Measurements from ENCODE around the gene HDGFL3. TPM values are rescaled to one million over a fixed set of nuclear protein-coding genes. Genes with fewer than 3 reads are reported as not detected.

HDGFL3 gene
- total RNA-seq, 1 experiment from 2014 or later, result 34.1 TPM

DNA sequence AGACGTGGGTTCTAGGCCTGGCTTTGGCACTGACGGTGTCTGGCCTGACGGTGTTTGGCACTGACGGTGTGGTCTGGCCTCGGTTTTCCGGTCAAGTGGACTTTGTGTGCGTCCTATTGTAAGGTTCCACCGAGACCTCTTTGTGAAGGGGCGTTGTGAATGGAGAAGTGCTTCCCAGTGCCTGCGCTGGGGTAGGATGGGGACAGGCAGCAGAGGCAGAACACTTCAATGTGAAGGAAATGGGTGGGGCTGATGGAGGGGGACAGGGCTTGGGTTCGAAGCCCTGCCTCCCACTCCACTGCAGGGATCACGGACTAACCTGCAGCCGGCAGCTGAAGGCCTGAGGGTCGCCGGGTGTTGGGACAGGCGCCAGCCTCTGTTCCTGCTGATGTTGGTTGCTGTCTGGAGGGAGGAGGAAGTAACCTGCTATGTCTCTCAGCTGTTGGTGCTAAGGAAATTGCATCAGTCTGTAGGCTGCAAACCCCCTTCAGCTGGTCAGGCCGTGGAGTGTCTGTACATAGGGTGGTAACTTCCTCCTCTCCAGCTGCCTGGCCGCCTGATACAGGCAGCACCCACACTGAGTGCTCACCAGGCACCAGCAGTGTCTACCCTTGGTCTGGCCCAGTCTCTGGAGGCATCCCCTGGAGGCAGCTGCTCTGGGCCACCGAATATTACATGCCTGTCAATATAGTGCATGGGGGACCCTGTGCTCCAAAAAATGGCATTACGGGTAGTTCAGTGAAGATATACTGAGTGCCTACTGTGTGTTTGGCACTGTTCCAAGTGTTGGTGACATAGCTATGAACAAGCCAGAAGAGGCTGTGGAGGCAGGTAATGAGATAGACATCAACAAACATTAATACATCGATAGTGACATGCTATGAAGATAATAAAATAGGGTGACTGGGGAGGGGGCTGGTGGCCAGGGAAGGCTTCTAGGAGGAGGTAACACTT is 99.1 kb downstream of the HDGFL3 start:
- ATAC-seq (peak; percentile 46), DNase-seq (ENCODE audit: low read depth, low spot score) (no peak)
- no peak overlapping the region for H3K4me3 ChIP-seq (ENCODE audit: low read depth in 2 of 2, low read length in 2 of 2)
- H3K27ac ChIP-seq (ENCODE audit: low read length), result no peak overlapping the region
- no peaks in the 10 kb centered on the region for H3K36me3 ChIP-seq (ENCODE audit: control insufficient read depth, insufficient read depth, low read length)
- H3K27me3 ChIP-seq (ENCODE audit: control insufficient read depth, insufficient read depth, low read length), result no peaks in the 10 kb centered on the region
- ChIA-PET CTCF (interaction anchor here (0.7 kb wide), 1 partner anchor 53 kb away, joined by 3 read pairs; no protein-coding TSS in a partner anchor), POLR2A (no interaction called here)
- intact Hi-C loops (cut with micrococcal nuclease; ENCODE audit: unreplicated experiment) (no loop called here), in situ Hi-C loops (cut with HindIII; ENCODE audit: low pct_unique_long_range_greater_than_20kb, low sequenced_read_pairs) (no loop called here)
- TF ChIP-seq SIN3A (IDR thresholded peaks at IDR 0.05; ENCODE audit: borderline replicate concordance, insufficient read depth, low read depth, low read length) (no peak), TCF7L2 (IDR thresholded peaks at IDR 0.05; ENCODE audit: low read depth, low read length) (no peak), POLR2AphosphoS5 (IDR thresholded peaks at IDR 0.05; ENCODE audit: low read depth, low read length) (no peak)
- TF ChIP-seq, protein P1, sequence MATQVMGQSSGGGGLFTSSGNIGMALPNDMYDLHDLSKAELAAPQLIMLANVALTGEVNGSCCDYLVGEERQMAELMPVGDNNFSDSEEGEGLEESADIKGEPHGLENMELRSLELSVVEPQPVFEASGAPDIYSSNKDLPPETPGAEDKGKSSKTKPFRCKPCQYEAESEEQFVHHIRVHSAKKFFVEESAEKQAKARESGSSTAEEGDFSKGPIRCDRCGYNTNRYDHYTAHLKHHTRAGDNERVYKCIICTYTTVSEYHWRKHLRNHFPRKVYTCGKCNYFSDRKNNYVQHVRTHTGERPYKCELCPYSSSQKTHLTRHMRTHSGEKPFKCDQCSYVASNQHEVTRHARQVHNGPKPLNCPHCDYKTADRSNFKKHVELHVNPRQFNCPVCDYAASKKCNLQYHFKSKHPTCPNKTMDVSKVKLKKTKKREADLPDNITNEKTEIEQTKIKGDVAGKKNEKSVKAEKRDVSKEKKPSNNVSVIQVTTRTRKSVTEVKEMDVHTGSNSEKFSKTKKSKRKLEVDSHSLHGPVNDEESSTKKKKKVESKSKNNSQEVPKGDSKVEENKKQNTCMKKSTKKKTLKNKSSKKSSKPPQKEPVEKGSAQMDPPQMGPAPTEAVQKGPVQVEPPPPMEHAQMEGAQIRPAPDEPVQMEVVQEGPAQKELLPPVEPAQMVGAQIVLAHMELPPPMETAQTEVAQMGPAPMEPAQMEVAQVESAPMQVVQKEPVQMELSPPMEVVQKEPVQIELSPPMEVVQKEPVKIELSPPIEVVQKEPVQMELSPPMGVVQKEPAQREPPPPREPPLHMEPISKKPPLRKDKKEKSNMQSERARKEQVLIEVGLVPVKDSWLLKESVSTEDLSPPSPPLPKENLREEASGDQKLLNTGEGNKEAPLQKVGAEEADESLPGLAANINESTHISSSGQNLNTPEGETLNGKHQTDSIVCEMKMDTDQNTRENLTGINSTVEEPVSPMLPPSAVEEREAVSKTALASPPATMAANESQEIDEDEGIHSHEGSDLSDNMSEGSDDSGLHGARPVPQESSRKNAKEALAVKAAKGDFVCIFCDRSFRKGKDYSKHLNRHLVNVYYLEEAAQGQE (IDR thresholded peaks at IDR 0.05; ENCODE audit: insufficient read depth in 1 of 2, low read depth in 2 of 2, low read length in 1 of 2), result no peak
- TF ChIP-seq, protein P2, sequence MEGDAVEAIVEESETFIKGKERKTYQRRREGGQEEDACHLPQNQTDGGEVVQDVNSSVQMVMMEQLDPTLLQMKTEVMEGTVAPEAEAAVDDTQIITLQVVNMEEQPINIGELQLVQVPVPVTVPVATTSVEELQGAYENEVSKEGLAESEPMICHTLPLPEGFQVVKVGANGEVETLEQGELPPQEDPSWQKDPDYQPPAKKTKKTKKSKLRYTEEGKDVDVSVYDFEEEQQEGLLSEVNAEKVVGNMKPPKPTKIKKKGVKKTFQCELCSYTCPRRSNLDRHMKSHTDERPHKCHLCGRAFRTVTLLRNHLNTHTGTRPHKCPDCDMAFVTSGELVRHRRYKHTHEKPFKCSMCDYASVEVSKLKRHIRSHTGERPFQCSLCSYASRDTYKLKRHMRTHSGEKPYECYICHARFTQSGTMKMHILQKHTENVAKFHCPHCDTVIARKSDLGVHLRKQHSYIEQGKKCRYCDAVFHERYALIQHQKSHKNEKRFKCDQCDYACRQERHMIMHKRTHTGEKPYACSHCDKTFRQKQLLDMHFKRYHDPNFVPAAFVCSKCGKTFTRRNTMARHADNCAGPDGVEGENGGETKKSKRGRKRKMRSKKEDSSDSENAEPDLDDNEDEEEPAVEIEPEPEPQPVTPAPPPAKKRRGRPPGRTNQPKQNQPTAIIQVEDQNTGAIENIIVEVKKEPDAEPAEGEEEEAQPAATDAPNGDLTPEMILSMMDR (IDR thresholded peaks at IDR 0.05), result no peak
- no TSS peak for BruUV-seq (replicated peaks)
- H3K4me1 ChIP-seq (ENCODE audit: control insufficient read depth, insufficient read depth, low read length), result no peaks in the 10 kb centered on the region
- no peaks in the 10 kb centered on the region for H3K9me3 ChIP-seq (ENCODE audit: control insufficient read depth, insufficient read depth, low read depth, low read length)

GRCh38 chr15:83107841-83108181 is 99.8 kb downstream of the HDGFL3 start:
- ATAC-seq (no peak), DNase-seq (ENCODE audit: low read depth, low spot score) (no peak)
- H3K36me3 ChIP-seq (ENCODE audit: control insufficient read depth, insufficient read depth, low read length), result no peaks in the 10 kb centered on the region
- H3K9me3 ChIP-seq (ENCODE audit: control insufficient read depth, insufficient read depth, low read depth, low read length), result no peaks in the 10 kb centered on the region
- peak overlapping the region; percentile 8 to 41; a peak in 2 of 4 replicates for H3K4me3 ChIP-seq (ENCODE audit: low read depth in 2 of 2, low read length in 2 of 2)
- TF ChIP-seq POLR2AphosphoS5 (IDR thresholded peaks at IDR 0.05; ENCODE audit: low read depth, low read length), result no peak
- TF ChIP-seq TCF7L2 (IDR thresholded peaks at IDR 0.05; ENCODE audit: low read depth, low read length), result no peak
- TF ChIP-seq, protein P1 (IDR thresholded peaks at IDR 0.05; ENCODE audit: insufficient read depth in 1 of 2, low read depth in 2 of 2, low read length in 1 of 2), result no peak
- TF ChIP-seq SIN3A (IDR thresholded peaks at IDR 0.05; ENCODE audit: borderline replicate concordance, insufficient read depth, low read depth, low read length), result no peak
- TF ChIP-seq, protein P2 (IDR thresholded peaks at IDR 0.05), result no peak
- no peaks in the 10 kb centered on the region for H3K27me3 ChIP-seq (ENCODE audit: control insufficient read depth, insufficient read depth, low read length)
- H3K27ac ChIP-seq (ENCODE audit: low read length), result no peak overlapping the region
- in situ Hi-C loops (cut with HindIII; ENCODE audit: low pct_unique_long_range_greater_than_20kb, low sequenced_read_pairs) (no loop called here), intact Hi-C loops (cut with micrococcal nuclease; ENCODE audit: unreplicated experiment) (no loop called here)
- H3K4me1 ChIP-seq (ENCODE audit: control insufficient read depth, insufficient read depth, low read length), result no peaks in the 10 kb centered on the region
- POLR2A ChIA-PET, result no interaction called here
- no TSS peak for BruUV-seq (replicated peaks)
- CTCF ChIA-PET, result no interaction called here

Data from Panc1 (cell line).